LNCaP clone FGC (cell line): Measurements from ENCODE around the gene HOXC9.

ENCODE experiments used
- DNase-seq: peaks from one replicate; pipeline ENCODE4 v3.0.0-alpha.2; 2011; ENCODE audit warnings: low read depth
- H3K4me3 ChIP-seq: 2 replicates; pipeline ENCODE4 v1.5.1; 2011; ENCODE audit warnings: mild to moderate bottlenecking, low read depth, low read length, control low read depth
- TF ChIP-seq, protein P1 (sequence below): IDR thresholded peaks from 2 replicates; pipeline ENCODE4 v1.5.1; 2012; ENCODE audit warnings: mild to moderate bottlenecking; ENCODE audit not compliant: control insufficient read depth, insufficient read depth; ENCODE audit errors: extremely low read depth

Gene HOXC9

DNA sequence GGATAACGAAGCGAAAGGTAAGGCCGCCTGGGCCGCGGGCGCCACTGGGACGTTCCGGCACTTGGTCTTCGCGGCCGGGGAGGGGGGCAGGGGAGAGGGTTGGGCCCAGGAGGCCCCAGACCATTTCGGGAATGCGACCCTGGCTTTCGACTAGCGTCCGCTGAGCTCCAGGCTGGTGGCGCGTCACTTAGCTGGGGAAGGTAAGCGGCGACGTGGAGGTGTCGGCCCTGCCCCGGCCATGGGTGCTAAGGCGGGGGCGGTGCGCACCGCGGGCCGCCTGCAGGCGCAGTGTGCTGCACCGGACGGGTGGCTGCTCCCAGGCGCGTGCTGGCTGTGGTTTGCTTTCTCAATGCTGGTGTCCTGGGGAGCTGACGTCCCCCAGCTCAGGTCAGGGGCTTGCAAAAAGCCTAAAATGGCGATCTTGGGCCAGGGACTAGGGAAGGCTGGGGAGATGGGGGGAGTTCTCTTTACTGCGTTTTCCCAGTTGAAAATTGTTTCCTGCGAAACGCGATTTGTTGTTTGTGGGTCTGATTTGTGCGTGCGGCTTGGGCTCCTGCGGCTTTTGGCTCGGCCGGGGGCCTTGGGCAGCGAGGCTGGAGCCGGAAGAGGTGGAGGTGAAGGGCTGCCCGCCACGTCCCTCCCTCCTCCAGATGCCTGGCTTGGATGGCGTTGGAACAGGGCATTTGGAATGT, 13.8 kb upstream of the HOXC9 start:
- no peak overlapping the region for H3K4me3 ChIP-seq
- TF ChIP-seq, protein P1, sequence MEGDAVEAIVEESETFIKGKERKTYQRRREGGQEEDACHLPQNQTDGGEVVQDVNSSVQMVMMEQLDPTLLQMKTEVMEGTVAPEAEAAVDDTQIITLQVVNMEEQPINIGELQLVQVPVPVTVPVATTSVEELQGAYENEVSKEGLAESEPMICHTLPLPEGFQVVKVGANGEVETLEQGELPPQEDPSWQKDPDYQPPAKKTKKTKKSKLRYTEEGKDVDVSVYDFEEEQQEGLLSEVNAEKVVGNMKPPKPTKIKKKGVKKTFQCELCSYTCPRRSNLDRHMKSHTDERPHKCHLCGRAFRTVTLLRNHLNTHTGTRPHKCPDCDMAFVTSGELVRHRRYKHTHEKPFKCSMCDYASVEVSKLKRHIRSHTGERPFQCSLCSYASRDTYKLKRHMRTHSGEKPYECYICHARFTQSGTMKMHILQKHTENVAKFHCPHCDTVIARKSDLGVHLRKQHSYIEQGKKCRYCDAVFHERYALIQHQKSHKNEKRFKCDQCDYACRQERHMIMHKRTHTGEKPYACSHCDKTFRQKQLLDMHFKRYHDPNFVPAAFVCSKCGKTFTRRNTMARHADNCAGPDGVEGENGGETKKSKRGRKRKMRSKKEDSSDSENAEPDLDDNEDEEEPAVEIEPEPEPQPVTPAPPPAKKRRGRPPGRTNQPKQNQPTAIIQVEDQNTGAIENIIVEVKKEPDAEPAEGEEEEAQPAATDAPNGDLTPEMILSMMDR, result no peak
- no peak for DNase-seq

DNA sequence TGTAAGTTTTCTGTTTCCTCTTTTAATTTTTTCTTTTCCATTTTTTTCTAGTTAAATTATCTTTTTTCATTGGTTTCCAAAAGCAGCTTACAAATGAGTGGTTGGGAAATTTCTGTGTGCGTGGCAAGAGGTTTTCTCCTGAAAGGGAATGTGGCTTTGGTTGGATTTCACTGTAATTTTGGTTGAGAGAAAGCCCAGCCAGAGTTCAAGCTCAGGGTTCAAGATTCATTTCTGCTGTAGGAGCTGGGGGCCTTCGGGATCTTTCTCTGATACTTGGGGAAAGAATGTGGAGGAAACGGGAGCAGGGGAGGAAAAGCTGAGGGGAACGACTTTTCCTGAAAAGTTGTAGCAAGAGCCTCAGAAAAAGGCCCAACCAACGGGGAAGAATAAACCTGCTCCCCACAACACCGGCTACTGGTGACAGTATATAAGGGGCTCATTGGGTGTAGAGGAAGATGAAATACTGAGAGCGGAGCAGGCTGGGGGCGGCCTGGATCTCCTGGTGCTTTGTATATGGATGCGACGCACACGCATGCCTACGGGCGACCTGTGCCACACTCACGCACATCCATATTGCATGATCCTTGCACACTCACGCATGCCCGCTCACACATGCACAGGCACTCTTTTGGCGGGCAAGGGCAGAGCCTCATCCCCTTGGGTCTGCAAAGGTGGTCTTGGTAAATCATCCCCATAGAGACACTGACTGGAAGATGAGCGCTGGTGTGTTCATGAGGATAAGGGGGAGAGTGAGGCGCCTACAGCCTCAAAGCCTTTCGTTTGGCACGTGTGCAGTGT, 13.1 kb upstream of the HOXC9 start:
- DNase-seq, result no peak
- TF ChIP-seq, protein P1, result no peak
- H3K4me3 ChIP-seq, result no peak overlapping the region

DNA sequence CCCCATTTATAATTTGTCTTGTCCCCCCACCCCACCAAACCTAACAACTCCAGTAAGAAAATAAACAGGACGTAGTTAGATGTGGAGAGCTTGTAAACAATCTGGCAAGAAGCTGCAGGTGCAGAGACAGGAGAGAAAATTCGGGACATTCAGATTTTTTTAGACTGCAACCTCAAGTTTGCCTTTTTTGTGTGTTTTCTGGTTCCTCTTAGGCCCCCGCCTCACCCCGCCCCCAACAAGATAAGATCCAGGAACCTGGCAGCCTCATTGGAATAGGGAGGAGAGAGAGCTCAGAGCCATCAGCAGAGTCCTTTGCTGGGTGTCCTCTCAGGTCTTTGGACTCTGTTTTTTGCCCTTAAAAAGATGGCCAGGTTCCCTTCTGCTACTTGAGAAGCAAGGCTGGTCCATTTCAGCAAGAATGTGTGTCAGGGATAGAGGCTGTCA, 12.2 kb upstream of the HOXC9 start:
- TF ChIP-seq, protein P1, result no peak
- no peak overlapping the region for H3K4me3 ChIP-seq
- DNase-seq, result no peak

DNA sequence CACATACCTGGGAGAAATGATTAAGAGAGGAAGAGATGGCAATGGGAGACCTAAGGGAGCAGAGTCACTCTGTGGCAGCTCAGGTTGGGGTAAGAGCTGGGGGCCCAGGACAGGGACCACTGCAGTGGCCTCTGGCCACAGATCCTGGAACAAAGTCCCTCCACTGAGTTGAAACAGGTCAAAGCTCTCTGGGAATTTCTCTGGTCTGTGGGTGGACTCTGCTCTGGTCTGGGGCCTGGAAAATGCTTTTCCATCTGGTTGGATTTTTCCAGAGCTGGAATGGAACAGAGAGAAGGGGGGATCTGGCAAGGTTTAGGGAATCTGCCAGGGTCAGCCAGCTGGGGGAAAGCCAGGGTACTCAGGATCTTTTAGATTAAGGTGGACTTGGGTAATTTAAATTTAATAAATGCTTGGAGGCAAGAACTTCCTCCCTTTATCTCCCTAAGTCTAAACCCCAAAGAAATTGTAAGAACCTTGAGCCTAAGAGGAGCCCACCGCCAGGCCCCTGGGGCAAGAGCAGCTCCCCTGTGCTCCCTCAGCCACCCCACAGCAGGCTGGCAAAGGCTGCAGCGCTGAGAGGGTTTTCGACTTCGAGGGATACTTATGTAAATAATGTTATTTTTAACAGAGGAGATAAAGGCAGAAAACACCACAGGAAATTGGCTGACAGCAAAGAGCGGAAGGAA, 11.3 kb upstream of the HOXC9 start:
- DNase-seq, result no peak
- TF ChIP-seq, protein P1, result no peak
- peak overlapping the region; percentile 31 for H3K4me3 ChIP-seq

DNA sequence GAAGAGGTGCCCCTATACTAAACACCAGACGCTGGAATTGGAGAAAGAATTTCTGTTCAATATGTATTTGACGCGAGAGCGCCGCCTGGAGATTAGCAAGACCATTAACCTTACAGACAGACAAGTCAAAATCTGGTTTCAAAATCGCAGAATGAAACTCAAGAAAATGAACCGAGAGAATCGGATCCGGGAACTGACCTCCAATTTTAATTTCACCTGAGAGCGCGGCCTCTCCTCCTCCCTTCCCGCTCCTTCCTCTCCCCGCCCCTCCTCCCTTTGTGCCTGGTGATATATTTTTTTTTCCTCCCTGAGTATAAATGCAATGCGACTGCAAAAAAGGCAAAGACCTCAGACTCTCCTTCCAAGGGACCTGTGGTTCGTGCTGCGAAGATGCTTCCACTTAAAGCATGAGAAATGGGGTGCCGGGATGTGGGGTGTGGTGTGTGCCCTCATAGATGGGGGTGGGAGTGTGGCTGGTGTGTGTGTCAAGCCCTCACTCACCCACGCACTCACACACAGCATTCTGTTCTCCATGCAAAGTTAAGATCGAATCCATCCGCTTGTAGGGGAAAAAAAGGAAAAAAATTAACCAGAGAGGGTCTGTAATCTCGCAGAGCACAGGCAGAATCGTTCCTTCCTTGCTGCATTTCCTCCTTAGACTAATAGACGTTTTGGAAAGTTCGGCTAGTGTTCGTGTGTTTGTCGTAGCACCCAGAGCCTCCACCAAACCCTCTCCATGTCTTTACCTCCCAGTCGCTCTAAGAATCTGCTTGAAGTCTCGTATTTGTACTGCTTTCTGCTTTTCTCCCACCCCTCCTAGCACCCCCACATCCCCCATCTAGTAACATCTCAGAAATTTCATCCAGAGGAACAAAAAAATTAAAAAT, 10.5 kb upstream of the HOXC9 start:
- no peak for DNase-seq
- peak overlapping the region; percentile 31 for H3K4me3 ChIP-seq
- TF ChIP-seq, protein P1, result peak; percentile 68

DNA sequence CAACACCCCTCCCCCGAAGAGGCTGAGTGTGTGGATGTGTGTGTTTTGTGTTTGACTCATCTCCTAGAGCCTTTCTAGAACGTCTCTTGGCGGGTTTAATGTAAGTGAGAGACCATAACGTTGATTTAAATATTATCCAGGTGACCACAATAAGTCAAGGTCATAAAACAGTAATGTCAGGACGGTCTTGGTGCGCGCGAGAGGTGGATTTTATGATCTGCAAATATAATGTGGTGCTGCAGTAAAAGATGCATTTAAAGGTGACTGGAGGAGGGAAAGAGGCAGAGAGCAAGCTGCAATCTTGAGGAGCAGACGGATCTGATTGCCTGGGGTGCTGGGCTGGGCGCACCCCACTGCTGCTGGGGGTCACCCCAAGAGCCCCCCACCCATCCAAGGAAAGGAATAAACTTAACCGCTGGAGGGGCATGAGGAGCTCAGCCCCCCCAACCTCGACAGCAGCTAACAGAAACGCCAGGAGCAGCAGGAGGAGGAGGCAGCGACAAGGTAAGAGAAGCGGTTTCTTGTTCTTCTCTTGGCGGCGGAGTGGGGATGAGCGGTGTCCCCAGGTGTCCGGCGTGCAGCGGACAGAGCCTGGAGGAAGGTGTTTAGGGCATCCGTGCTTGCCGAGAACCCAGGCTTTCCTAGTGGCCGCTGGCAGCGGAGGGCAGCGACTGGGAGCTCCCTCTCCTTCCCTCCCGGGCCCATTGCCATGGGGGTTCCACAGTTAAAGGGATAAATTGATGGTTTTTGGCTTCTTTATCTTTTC, 9.5 kb upstream of the HOXC9 start:
- H3K4me3 ChIP-seq, result no peak overlapping the region
- no peak for DNase-seq
- TF ChIP-seq, protein P1, result no peak
